Gastroesophageal sphincter (tissue), 3 donors: ENCODE data around the gene FIP1L1.

Experiments used
- CTCF ChIP-seq, 4 experiments: fragments of 200-600 bp in 2 of 4; fragments of 450-650 bp in 2 of 4; sonication (generic) in 1 of 4; IDR thresholded peaks; one replicate each; pipeline ENCODE4 v1.5.1; 2017 to 2019; ENCODE audit warnings: antibody characterized with exemption in 4 of 4, mild to moderate bottlenecking in 2 of 4, moderate library complexity in 2 of 4
- EP300 ChIP-seq: sonication (generic); formaldehyde crosslinking; IDR thresholded peaks from one replicate; pipeline ENCODE4 v1.6.1; 2017; ENCODE audit warnings: antibody characterized with exemption, mild to moderate bottlenecking
- POLR2A ChIP-seq, 2 donors: fragments of 450-650 bp; IDR thresholded peaks; one replicate each; pipeline ENCODE4 v1.6.1; 2017; ENCODE audit warnings: antibody characterized with exemption in 2 of 2, mild to moderate bottlenecking in 2 of 2, moderate library complexity in 1 of 2
- POLR2AphosphoS5 ChIP-seq: sonication (generic); formaldehyde crosslinking; IDR thresholded peaks from one replicate; pipeline ENCODE4 v1.6.1; 2017; ENCODE audit warnings: antibody characterized with exemption

- TF ChIP-seq POLR2A (IDR thresholded peaks at IDR 0.05): no peak
- no peak for TF ChIP-seq CTCF (IDR thresholded peaks at IDR 0.05)
- TF ChIP-seq EP300: no peak
- no peak for TF ChIP-seq POLR2AphosphoS5
Observed at GRCh38 chr4:53461244-53461643, 83.8 kb downstream of the FIP1L1 start.
